Loucy (cell line): Measurements from ENCODE around the gene CIRBP.

Experiments
- H2AFZ ChIP-seq: fragments of 200-600 bp; sonication (generic); 2 replicates; pipeline ENCODE4 v1.6.0; 2016; ENCODE audit warnings: antibody characterized with exemption, mild to moderate bottlenecking, low read length, moderate library complexity
- H3F3A ChIP-seq: fragments of 200-600 bp; 2 replicates; pipeline ENCODE4 v1.6.0; 2016; ENCODE audit warnings: antibody characterized with exemption, low read depth, mild to moderate bottlenecking
- H3K27me3 ChIP-seq: fragments of 200-600 bp; sonication (generic); 2 replicates; pipeline ENCODE4 v1.6.1; 2014; ENCODE audit warnings: low read length, mild to moderate bottlenecking; ENCODE audit not compliant: insufficient read depth, poor library complexity, severe bottlenecking
- H3K36me3 ChIP-seq: fragments of 200-600 bp; sonication (generic); 2 replicates; pipeline ENCODE4 v1.6.1; 2016; ENCODE audit warnings: low read length; ENCODE audit not compliant: insufficient read depth
- H3K4me1 ChIP-seq: fragments of 200-600 bp; sonication (generic); 2 replicates; pipeline ENCODE4 v1.5.1; 2014; ENCODE audit warnings: low read length, mild to moderate bottlenecking; ENCODE audit not compliant: insufficient read depth, poor library complexity, severe bottlenecking
- H3K4me2 ChIP-seq: fragments of 200-600 bp; sonication (generic); 2 replicates; pipeline ENCODE4 v1.6.0; 2014; ENCODE audit warnings: antibody characterized with exemption, low read length, low read depth, mild to moderate bottlenecking; ENCODE audit not compliant: poor library complexity, severe bottlenecking
- H3K4me3 ChIP-seq: fragments of 200-600 bp; sonication (generic); 2 replicates; pipeline ENCODE4 v1.5.1; 2014; ENCODE audit warnings: low read length, mild to moderate bottlenecking, mixed read lengths; ENCODE audit not compliant: poor library complexity, severe bottlenecking
- H3K79me2 ChIP-seq: fragments of 200-600 bp; sonication (generic); 2 replicates; pipeline ENCODE4 v1.6.1; 2014; ENCODE audit warnings: low read length; ENCODE audit not compliant: insufficient read depth
- H3K9ac ChIP-seq: fragments of 200-600 bp; sonication (generic); 2 replicates; pipeline ENCODE4 v1.6.0; 2014; ENCODE audit warnings: mild to moderate bottlenecking, low read depth, low read length, moderate library complexity; ENCODE audit not compliant: poor library complexity, severe bottlenecking
- H3K9me2 ChIP-seq: fragments of 200-600 bp; sonication (generic); replicated peaks from 2 replicates; pipeline ENCODE4 v1.6.1; 2016; ENCODE audit warnings: low read depth, low read length, mixed read lengths
- H3K9me3 ChIP-seq: fragments of 200-600 bp; sonication (generic); 2 replicates; pipeline ENCODE4 v1.6.1; 2014; ENCODE audit warnings: mild to moderate bottlenecking, antibody characterized with exemption, low read length, low read depth; ENCODE audit not compliant: insufficient read depth
- H4K20me1 ChIP-seq: fragments of 200-600 bp; sonication (generic); 2 replicates; pipeline ENCODE4 v1.6.0; 2014; ENCODE audit warnings: antibody characterized with exemption, low read length, mild to moderate bottlenecking; ENCODE audit not compliant: insufficient read depth, poor library complexity, severe bottlenecking
- EZH2phosphoT487 ChIP-seq: fragments of 200-600 bp; IDR thresholded peaks from 2 replicates; pipeline ENCODE4 v1.6.1; 2018; ENCODE audit warnings: antibody characterized with exemption, mild to moderate bottlenecking, moderate library complexity, borderline replicate concordance
- TF ChIP-seq, protein P1 (sequence below): fragments of 200-600 bp; sonication (generic); conservative IDR thresholded peaks from 2 replicates; pipeline ENCODE4 v1.5.1; 2014; ENCODE audit warnings: mild to moderate bottlenecking, antibody characterized with exemption, low read length

CIRBP gene

DNA sequence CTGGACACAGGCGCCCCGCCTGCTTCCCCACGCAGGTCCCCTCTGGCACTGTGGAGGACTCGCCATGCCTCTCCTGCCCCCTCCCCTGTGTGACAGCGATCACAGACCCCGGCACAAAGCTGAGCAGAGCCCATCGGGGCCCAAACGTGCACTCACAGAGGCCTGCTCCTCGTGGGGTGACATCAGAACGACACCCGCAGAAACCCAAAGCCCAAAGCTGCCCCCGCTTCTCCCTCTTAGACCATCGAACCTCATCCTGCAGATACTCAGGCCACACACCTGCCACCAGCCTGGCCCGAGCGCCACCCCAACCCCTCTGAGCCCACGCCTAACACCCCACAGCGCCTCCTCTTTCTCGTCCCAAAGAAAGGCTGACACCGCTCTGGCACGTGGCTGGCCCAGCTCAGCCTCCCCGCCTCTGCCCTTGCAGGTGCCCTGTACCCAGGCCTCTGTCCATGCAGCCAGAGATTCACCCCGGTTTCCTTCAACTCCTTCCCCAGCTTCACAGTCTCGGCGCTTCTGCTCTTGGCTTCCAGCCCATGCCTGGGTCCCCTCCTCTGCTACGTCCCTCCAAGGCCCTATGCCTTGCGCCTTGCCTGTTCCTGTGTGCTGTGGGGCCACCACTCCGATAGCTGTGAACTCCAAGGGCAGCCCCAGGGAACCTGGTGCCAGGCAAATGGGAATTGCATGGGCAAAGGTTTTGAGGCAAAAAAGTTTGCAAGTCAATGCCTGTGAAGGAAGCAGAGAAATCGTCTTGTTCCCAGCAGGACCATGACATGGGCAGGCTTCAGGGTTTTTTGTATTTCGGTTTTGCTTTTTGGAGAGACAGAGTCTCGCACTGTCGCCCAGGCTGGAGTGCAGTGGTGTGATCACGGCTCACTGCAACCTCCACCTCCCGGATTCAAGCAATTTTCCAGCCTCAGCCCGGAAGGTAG is 30.5 kb upstream of the CIRBP start:
- Histone ChIP-seq H3K9ac (no peak overlapping the region), H2AFZ (no peak overlapping the region)

DNA sequence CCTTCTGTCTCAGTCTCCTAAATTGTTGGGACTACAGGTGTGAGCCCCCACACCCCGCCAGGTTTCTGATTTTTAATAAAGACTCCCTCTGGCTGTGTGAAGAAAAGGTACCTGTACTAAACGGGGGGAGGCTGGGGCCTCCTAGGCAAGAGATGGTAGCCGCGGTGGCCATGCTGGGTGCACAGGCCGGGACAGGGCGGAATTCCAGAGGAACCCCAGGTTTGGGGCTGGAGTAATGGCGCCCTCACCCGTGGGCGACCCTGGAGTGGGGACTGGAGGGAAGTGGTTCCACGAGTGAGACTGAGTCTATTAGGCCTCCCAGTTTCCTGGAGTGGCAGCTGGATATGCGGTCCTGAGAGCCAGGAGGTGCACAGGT is 29.7 kb upstream of the CIRBP start:
- Histone ChIP-seq H4K20me1 (no peaks in the 10 kb centered on the region), H3K4me2 (no peak overlapping the region), H3K36me3 (no peaks in the 10 kb centered on the region), H3K4me1 (peaks cover 22% of the 10 kb centered on the region), H3K79me2 (peaks cover 23% of the 10 kb centered on the region), H3K4me3 (no peak overlapping the region), H3K27me3 (no peaks in the 10 kb centered on the region), H3F3A (peaks cover 10% of the 10 kb centered on the region; the same call in 1 of the 2 replicates), H3K9ac (no peak overlapping the region), H3K9me3 (no peaks in the 10 kb centered on the region), H3K9me2 (no peaks in the 10 kb centered on the region), H2AFZ (no peak overlapping the region)
- TF ChIP-seq EZH2phosphoT487 = no peak
- TF ChIP-seq, protein P1, sequence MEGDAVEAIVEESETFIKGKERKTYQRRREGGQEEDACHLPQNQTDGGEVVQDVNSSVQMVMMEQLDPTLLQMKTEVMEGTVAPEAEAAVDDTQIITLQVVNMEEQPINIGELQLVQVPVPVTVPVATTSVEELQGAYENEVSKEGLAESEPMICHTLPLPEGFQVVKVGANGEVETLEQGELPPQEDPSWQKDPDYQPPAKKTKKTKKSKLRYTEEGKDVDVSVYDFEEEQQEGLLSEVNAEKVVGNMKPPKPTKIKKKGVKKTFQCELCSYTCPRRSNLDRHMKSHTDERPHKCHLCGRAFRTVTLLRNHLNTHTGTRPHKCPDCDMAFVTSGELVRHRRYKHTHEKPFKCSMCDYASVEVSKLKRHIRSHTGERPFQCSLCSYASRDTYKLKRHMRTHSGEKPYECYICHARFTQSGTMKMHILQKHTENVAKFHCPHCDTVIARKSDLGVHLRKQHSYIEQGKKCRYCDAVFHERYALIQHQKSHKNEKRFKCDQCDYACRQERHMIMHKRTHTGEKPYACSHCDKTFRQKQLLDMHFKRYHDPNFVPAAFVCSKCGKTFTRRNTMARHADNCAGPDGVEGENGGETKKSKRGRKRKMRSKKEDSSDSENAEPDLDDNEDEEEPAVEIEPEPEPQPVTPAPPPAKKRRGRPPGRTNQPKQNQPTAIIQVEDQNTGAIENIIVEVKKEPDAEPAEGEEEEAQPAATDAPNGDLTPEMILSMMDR = no peak

More for the DNA sequence above, 30.5 kb upstream of the CIRBP start:
- no peaks in the 10 kb centered on the region for H3K36me3 ChIP-seq
- TF ChIP-seq EZH2phosphoT487 = no peak
- TF ChIP-seq, protein P1 = no peak
- peaks cover 16% of the 10 kb centered on the region for H3K79me2 ChIP-seq
- peaks cover 10% of the 10 kb centered on the region; the same call in 1 of the 2 replicates for H3F3A ChIP-seq
- H3K4me1 ChIP-seq = peaks cover 18% of the 10 kb centered on the region
- no peaks in the 10 kb centered on the region for H3K9me3 ChIP-seq
- H4K20me1 ChIP-seq = no peaks in the 10 kb centered on the region
- H3K4me3 ChIP-seq = peak overlapping the region; percentile 61
- no peaks in the 10 kb centered on the region for H3K27me3 ChIP-seq
- peak overlapping the region; percentile 68 for H3K4me2 ChIP-seq
- no peaks in the 10 kb centered on the region for H3K9me2 ChIP-seq

DNA sequence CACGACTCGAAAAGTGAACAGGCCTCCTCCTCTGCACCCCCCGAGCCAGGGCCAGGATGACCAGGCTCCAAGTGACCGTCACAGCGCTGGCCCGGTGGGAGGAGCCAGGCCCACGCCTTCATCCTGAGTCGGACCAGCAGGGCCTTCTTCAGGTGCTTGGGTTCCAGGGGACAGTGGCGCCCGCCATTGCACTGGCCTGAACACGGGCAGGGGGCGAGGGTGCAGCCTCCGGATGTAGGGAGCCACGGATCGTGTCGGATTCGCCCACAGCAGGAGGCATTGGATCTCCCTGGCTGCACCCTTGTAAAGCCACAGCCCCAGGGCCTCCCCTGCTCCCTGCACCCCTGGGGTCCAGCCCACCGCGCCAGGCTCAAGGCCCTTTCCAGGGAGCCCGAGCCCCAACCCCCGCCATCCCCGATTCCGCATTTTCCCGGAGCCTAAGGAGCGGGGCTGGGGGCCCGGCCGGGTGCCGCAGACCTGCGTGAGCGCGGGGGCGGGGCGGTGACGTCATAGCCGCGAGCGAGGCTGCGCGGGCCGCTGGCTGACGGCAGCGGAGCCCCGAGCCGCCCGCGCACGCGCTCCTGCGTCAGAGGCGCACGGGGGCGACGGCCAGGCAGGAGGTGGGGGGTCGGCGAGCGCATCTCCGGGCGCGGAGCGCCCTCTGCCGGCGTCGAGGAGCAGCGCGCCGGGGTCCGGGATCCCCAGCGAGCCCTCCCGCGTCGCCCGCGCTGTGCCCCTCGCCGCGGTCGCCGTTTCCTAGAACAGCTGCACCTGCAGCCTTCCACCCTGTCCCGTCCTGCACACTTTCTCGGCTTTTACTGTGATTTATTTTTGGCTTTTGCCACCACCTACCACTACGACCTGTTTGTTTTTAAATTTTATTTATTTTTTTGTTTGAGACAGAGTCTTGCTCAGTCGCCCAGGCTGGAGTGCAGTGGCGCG is 29.1 kb upstream of the CIRBP start:
- Histone ChIP-seq H3K4me1 (peaks cover 28% of the 10 kb centered on the region), H3K9me3 (no peaks in the 10 kb centered on the region), H3K9me2 (no peaks in the 10 kb centered on the region), H3K4me3 (peak overlapping the region; percentile 23), H3K4me2 (peak overlapping the region; percentile 80), H2AFZ (no peak overlapping the region; the same call in 1 of the 2 replicates), H3F3A (peaks cover 10% of the 10 kb centered on the region; the same call in 1 of the 2 replicates), H3K36me3 (no peaks in the 10 kb centered on the region), H3K27me3 (no peaks in the 10 kb centered on the region), H3K79me2 (peaks cover 27% of the 10 kb centered on the region), H4K20me1 (peaks cover 6% of the 10 kb centered on the region), H3K9ac (no peak overlapping the region)
- TF ChIP-seq, protein P1 = peak; percentile 65
- TF ChIP-seq EZH2phosphoT487 = no peak
